ENCODE measurements around the gene LIPE.

Gene LIPE

GRCh38 chr19:42401365-42402303 is 25.6 kb downstream of the LIPE start:
- no peak for TF ChIP-seq JUND (IDR thresholded peaks at IDR 0.05; ENCODE audit: low read depth)
- in situ Hi-C loops (cut with HindIII; ENCODE audit: low pct_unique_long_range_greater_than_20kb, low sequenced_read_pairs): no loop called here
- peak; percentile 73 to 76 for DNase-seq (ENCODE audit: low read depth in 1 of 2, low spot score in 1 of 2)

- no peak for DNase-seq (ENCODE audit: low read depth in 1 of 2, low spot score in 1 of 2)
- no peak for TF ChIP-seq JUND (IDR thresholded peaks at IDR 0.05; ENCODE audit: low read depth)
- in situ Hi-C loops (cut with HindIII; ENCODE audit: low pct_unique_long_range_greater_than_20kb, low sequenced_read_pairs): no loop called here
These were observed 26.8 kb downstream of the LIPE start for GRCh38 chr19:42400404-42400803.

GRCh38 chr19:42397263-42398166 is 29.7 kb downstream of the LIPE start:
- DNase-seq (ENCODE audit: low read depth in 1 of 2, low spot score in 1 of 2): no peak
- in situ Hi-C loops (cut with HindIII; ENCODE audit: low pct_unique_long_range_greater_than_20kb, low sequenced_read_pairs): no loop called here

GRCh38 chr19:42396381-42397262 is 30.6 kb downstream of the LIPE start:
- peak; percentile 96 to 99 for DNase-seq (ENCODE audit: low read depth in 1 of 2, low spot score in 1 of 2)
- TF ChIP-seq JUND (IDR thresholded peaks at IDR 0.05; ENCODE audit: low read depth): no peak
- in situ Hi-C loops (cut with HindIII; ENCODE audit: low pct_unique_long_range_greater_than_20kb, low sequenced_read_pairs): no loop called here

More at GRCh38 chr19:42397263-42398166, 29.7 kb downstream of the LIPE start:
- no peak for TF ChIP-seq JUND (IDR thresholded peaks at IDR 0.05; ENCODE audit: low read depth)

- in situ Hi-C loops (cut with HindIII; ENCODE audit: low pct_unique_long_range_greater_than_20kb, low sequenced_read_pairs): no loop called here
- no peak for DNase-seq (ENCODE audit: low read depth in 1 of 2, low spot score in 1 of 2)
- TF ChIP-seq JUND (IDR thresholded peaks at IDR 0.05; ENCODE audit: low read depth): no peak
These were observed 32.4 kb downstream of the LIPE start for GRCh38 chr19:42394751-42395150.

GRCh38 chr19:42392165-42392564 is 35.0 kb downstream of the LIPE start:
- TF ChIP-seq JUND (IDR thresholded peaks at IDR 0.05; ENCODE audit: low read depth): no peak
- in situ Hi-C loops (cut with HindIII; ENCODE audit: low pct_unique_long_range_greater_than_20kb, low sequenced_read_pairs): no loop called here

GRCh38 chr19:42389899-42390298 is 37.3 kb downstream of the LIPE start, which contains the start of gene CNFN:
TSS of gene CNFN (minus strand) at chr19:42390297. CDS start at chr19:42389037, 1,260 bp downstream.
- in situ Hi-C loops (cut with HindIII; ENCODE audit: low pct_unique_long_range_greater_than_20kb, low sequenced_read_pairs): no loop called here
- no peak for DNase-seq (ENCODE audit: low read depth in 1 of 2, low spot score in 1 of 2)
- TF ChIP-seq JUND (IDR thresholded peaks at IDR 0.05; ENCODE audit: low read depth): no peak

More at GRCh38 chr19:42392165-42392564, 35.0 kb downstream of the LIPE start:
- no peak for DNase-seq (ENCODE audit: low read depth in 1 of 2, low spot score in 1 of 2)

- no peak for TF ChIP-seq JUND (IDR thresholded peaks at IDR 0.05; ENCODE audit: low read depth)
- in situ Hi-C loops (cut with HindIII; ENCODE audit: low pct_unique_long_range_greater_than_20kb, low sequenced_read_pairs): no loop called here
- DNase-seq (ENCODE audit: low read depth in 1 of 2, low spot score in 1 of 2): no peak
These were observed 38.2 kb downstream of the LIPE start for GRCh38 chr19:42388851-42389489.

- DNase-seq (ENCODE audit: low read depth in 1 of 2, low spot score in 1 of 2): peak; percentile 88 to 94
- TF ChIP-seq JUND (IDR thresholded peaks at IDR 0.05; ENCODE audit: low read depth): no peak
- in situ Hi-C loops (cut with HindIII; ENCODE audit: low pct_unique_long_range_greater_than_20kb, low sequenced_read_pairs): no loop called here
These were observed 40.0 kb downstream of the LIPE start for GRCh38 chr19:42386974-42387707.

- no peak for TF ChIP-seq JUND (IDR thresholded peaks at IDR 0.05; ENCODE audit: low read depth)
- DNase-seq (ENCODE audit: low read depth in 1 of 2, low spot score in 1 of 2): no peak
- in situ Hi-C loops (cut with HindIII; ENCODE audit: low pct_unique_long_range_greater_than_20kb, low sequenced_read_pairs): no loop called here
These were observed 47.0 kb downstream of the LIPE start for GRCh38 chr19:42380155-42380554.
